Mesenchymal stem cell (in vitro differentiated cells and primary cell): ENCODE data around the gene AZI2.
A peak's percentile ranks its signal among the peaks of the same experiment; 100 is the strongest.

ENCODE experiments used
- DNase-seq: peaks from one replicate; pipeline ENCODE4 v3.0.0-alpha.2; 2013
- H2AFZ ChIP-seq: one replicate; pipeline ENCODE4 v1.6.1; 2013; ENCODE audit warnings: low read depth, mild to moderate bottlenecking, control low read depth, inconsistent platforms, low read length, moderate library complexity
- H2AK5ac ChIP-seq: 2 replicates; pipeline ENCODE4 v1.6.1; 2013; ENCODE audit warnings: low read length, moderate library complexity, mild to moderate bottlenecking, inconsistent platforms; ENCODE audit not compliant: severe bottlenecking
- H2BK120ac ChIP-seq: one replicate; pipeline ENCODE4 v1.6.1; 2013; ENCODE audit warnings: low read depth, mild to moderate bottlenecking, inconsistent platforms, low read length, moderate library complexity
- H2BK12ac ChIP-seq, 2 experiments: one replicate each; pipeline ENCODE4 v1.6.1; 2013; ENCODE audit warnings: inconsistent platforms in 2 of 2, low read length in 2 of 2, mild to moderate bottlenecking in 2 of 2, moderate library complexity in 2 of 2, control low read depth in 1 of 2
- H2BK15ac ChIP-seq: one replicate; pipeline ENCODE4 v1.6.1; 2013; ENCODE audit warnings: mild to moderate bottlenecking, low read depth, inconsistent platforms; ENCODE audit not compliant: poor library complexity, severe bottlenecking
- H2BK5ac ChIP-seq: 2 replicates; pipeline ENCODE4 v1.6.1; 2013; ENCODE audit warnings: low read depth, mild to moderate bottlenecking, low read length, control low read depth, inconsistent platforms; ENCODE audit not compliant: poor library complexity, severe bottlenecking
- H3K14ac ChIP-seq, 2 experiments: one replicate each; pipeline ENCODE4 v1.6.1; 2013; ENCODE audit warnings: inconsistent platforms in 2 of 2, low read length in 2 of 2, control low read depth in 1 of 2, mild to moderate bottlenecking in 1 of 2, moderate library complexity in 1 of 2
- H3K18ac ChIP-seq, 2 experiments: one replicate each; pipeline ENCODE4 v1.6.1; 2013; ENCODE audit warnings: inconsistent platforms in 2 of 2, low read length in 2 of 2, control low read depth in 1 of 2, low read depth in 1 of 2, mild to moderate bottlenecking in 1 of 2
- H3K23ac ChIP-seq, 2 experiments: one replicate each; pipeline ENCODE4 v1.6.1; 2013; ENCODE audit warnings: inconsistent platforms in 2 of 2, low read length in 2 of 2, mild to moderate bottlenecking in 2 of 2, moderate library complexity in 2 of 2, control low read depth in 1 of 2
- H3K27ac ChIP-seq: 2 replicates; pipeline ENCODE4 v1.5.1; 2013; ENCODE audit warnings: mild to moderate bottlenecking, moderate library complexity, low read length, control low read depth, inconsistent platforms; ENCODE audit not compliant: poor library complexity, severe bottlenecking
- H3K27me3 ChIP-seq, 2 experiments: 2 replicates each; pipeline versions ENCODE4 v1.6.1 to v1.7.0; 2013; ENCODE audit warnings: low read length in 2 of 2, mild to moderate bottlenecking in 2 of 2, moderate library complexity in 2 of 2, control low read depth in 1 of 2, inconsistent platforms in 1 of 2; ENCODE audit not compliant: control insufficient read depth in 1 of 2, insufficient read depth in 1 of 2
- H3K36me3 ChIP-seq, 2 experiments: 2 replicates each; pipeline versions ENCODE4 v1.6.1 to v1.7.0; 2013; ENCODE audit warnings: low read length in 2 of 2, control low read depth in 1 of 2, inconsistent platforms in 1 of 2, low read depth in 1 of 2, mild to moderate bottlenecking in 1 of 2; ENCODE audit not compliant: insufficient read depth in 2 of 2, control insufficient read depth in 1 of 2
- H3K4ac ChIP-seq, 2 experiments: one replicate each; pipeline ENCODE4 v1.6.1; 2013; ENCODE audit warnings: inconsistent platforms in 2 of 2, low read length in 2 of 2, mild to moderate bottlenecking in 2 of 2, moderate library complexity in 2 of 2, control low read depth in 1 of 2, low read depth in 1 of 2
- H3K4me1 ChIP-seq: 2 replicates; pipeline ENCODE4 v1.6.1; 2013; ENCODE audit warnings: low read depth, low read length, control low read depth; ENCODE audit not compliant: control insufficient read depth, insufficient read depth
- H3K4me2 ChIP-seq: 2 replicates; pipeline ENCODE4 v1.6.1; 2013; ENCODE audit warnings: low read length, mild to moderate bottlenecking, inconsistent platforms; ENCODE audit not compliant: poor library complexity, severe bottlenecking
- H3K4me3 ChIP-seq, 2 experiments: 2 replicates each; pipeline versions ENCODE4 v1.5.1 to v1.7.0; 2013; ENCODE audit warnings: low read length in 2 of 2, mild to moderate bottlenecking in 2 of 2, control low read depth in 1 of 2, low read depth in 1 of 2; ENCODE audit not compliant: insufficient read depth in 1 of 2
- H3K79me1 ChIP-seq: replicated peaks from 2 replicates; pipeline ENCODE4 v1.6.1; 2013; ENCODE audit warnings: mild to moderate bottlenecking, control low read depth, low read length, inconsistent platforms; ENCODE audit not compliant: poor library complexity, severe bottlenecking
- H3K9ac ChIP-seq: 2 replicates; pipeline ENCODE4 v1.7.0; 2013; ENCODE audit warnings: mild to moderate bottlenecking, low read length, moderate library complexity
- H3K9me3 ChIP-seq: 2 replicates; pipeline ENCODE4 v1.7.0; 2013; ENCODE audit warnings: mild to moderate bottlenecking, low read length; ENCODE audit not compliant: control insufficient read depth
- H4K8ac ChIP-seq: one replicate; pipeline ENCODE4 v1.6.1; 2013; ENCODE audit warnings: inconsistent platforms, mild to moderate bottlenecking, low read length, moderate library complexity
- H4K91ac ChIP-seq: one replicate; pipeline ENCODE4 v1.6.1; 2013; ENCODE audit warnings: mild to moderate bottlenecking, low read length, inconsistent platforms
- WGBS: methylation state at CpG from one replicate; pipeline ENCODE4 v1.1.7; 2013; ENCODE audit warnings: mixed read lengths; 5-methylcytosine and 5-hydroxymethylcytosine counted together

Gene AZI2

GRCh38 chr3:28301688-28302087 is 46.9 kb downstream of the AZI2 start:
- Histone ChIP-seq H2BK120ac (no peak overlapping the region), H3K27ac (no peak overlapping the region), H2AFZ (no peak overlapping the region), H3K4ac (no peak overlapping the region), H2BK12ac (no peak overlapping the region), H4K91ac (no peak overlapping the region), H3K36me3 (peaks cover 0 to 9% of the 10 kb centered on the region in 2 experiments), H2BK5ac (no peak overlapping the region), H3K4me3 (no peak overlapping the region), H3K27me3 (no peaks in the 10 kb centered on the region), H3K23ac (no peak overlapping the region), H3K9me3 (no peaks in the 10 kb centered on the region), H3K79me1 (peaks cover 2% of the 10 kb centered on the region), H3K9ac (no peak overlapping the region), H2BK15ac (no peak overlapping the region), H3K4me1 (no peaks in the 10 kb centered on the region), H3K14ac (no peak overlapping the region), H2AK5ac (no peak overlapping the region), H4K8ac (no peak overlapping the region), H3K4me2 (no peak overlapping the region), H3K18ac (no peak overlapping the region)
- 100% methylated on average over 1 of the region's 4 CpGs for WGBS
- no peak for DNase-seq

- Histone ChIP-seq H3K4me1 (no peaks in the 10 kb centered on the region), H3K4me2 (no peak overlapping the region), H3K79me1 (peaks cover 2% of the 10 kb centered on the region), H3K9me3 (no peaks in the 10 kb centered on the region), H3K36me3 (peaks cover 0 to 9% of the 10 kb centered on the region in 2 experiments), H3K23ac (no peak overlapping the region), H2BK12ac (no peak overlapping the region), H3K4ac (no peak overlapping the region), H3K18ac (no peak overlapping the region), H2BK5ac (no peak overlapping the region), H4K8ac (no peak overlapping the region), H2BK120ac (no peak overlapping the region), H3K14ac (no peak overlapping the region), H3K27ac (no peak overlapping the region), H4K91ac (no peak overlapping the region), H2AFZ (no peak overlapping the region), H3K27me3 (no peaks in the 10 kb centered on the region), H3K4me3 (no peak overlapping the region), H3K9ac (no peak overlapping the region), H2AK5ac (no peak overlapping the region), H2BK15ac (no peak overlapping the region)
- WGBS: 95% methylated on average over 3 of the region's 5 CpGs
- no peak for DNase-seq
Measured at GRCh38 chr3:28300345-28300962, 48.2 kb downstream of the AZI2 start.

- no peak overlapping the region for H2AK5ac ChIP-seq
- H3K79me1 ChIP-seq: peaks cover 2% of the 10 kb centered on the region
- H3K4me1 ChIP-seq: no peaks in the 10 kb centered on the region
- peaks cover 0 to 9% of the 10 kb centered on the region in 2 experiments for H3K36me3 ChIP-seq
- no peak overlapping the region for H3K4me3 ChIP-seq
- H2AFZ ChIP-seq: no peak overlapping the region
- WGBS: no CpG with 5 or more reads among the region's 1 CpG
- no peak for DNase-seq
- H4K8ac ChIP-seq: no peak overlapping the region
- H3K23ac ChIP-seq: no peak overlapping the region
- no peak overlapping the region for H3K18ac ChIP-seq
- no peak overlapping the region for H3K9ac ChIP-seq
- no peak overlapping the region for H4K91ac ChIP-seq
- no peak overlapping the region for H3K4ac ChIP-seq
- H2BK120ac ChIP-seq: no peak overlapping the region
- H3K4me2 ChIP-seq: no peak overlapping the region
- H3K9me3 ChIP-seq: no peaks in the 10 kb centered on the region
- H3K27ac ChIP-seq: no peak overlapping the region
- no peak overlapping the region for H2BK12ac ChIP-seq
- H2BK5ac ChIP-seq: no peak overlapping the region
- no peak overlapping the region for H2BK15ac ChIP-seq
- no peak overlapping the region for H3K14ac ChIP-seq
- no peaks in the 10 kb centered on the region for H3K27me3 ChIP-seq
Measured at GRCh38 chr3:28299705-28300104, 48.9 kb downstream of the AZI2 start.

- Histone ChIP-seq H2BK120ac (no peak overlapping the region), H3K27ac (no peak overlapping the region), H3K18ac (no peak overlapping the region), H2BK15ac (no peak overlapping the region), H3K9ac (peak overlapping the region; percentile 44), H3K4ac (no peak overlapping the region), H3K4me2 (no peak overlapping the region), H3K23ac (no peak overlapping the region), H3K36me3 (peaks cover 0 to 8% of the 10 kb centered on the region in 2 experiments), H3K9me3 (peaks cover under 1% of the 10 kb centered on the region), H3K79me1 (peaks cover 3% of the 10 kb centered on the region), H3K14ac (no peak overlapping the region), H2AK5ac (no peak overlapping the region), H2BK5ac (no peak overlapping the region), H4K91ac (no peak overlapping the region), H3K4me1 (no peaks in the 10 kb centered on the region), H2BK12ac (no peak overlapping the region), H3K27me3 (no peaks in the 10 kb centered on the region), H4K8ac (no peak overlapping the region), H2AFZ (no peak overlapping the region), H3K4me3 (peak overlapping the region in 1 of 2 experiments; percentile 50)
- DNase-seq: peak; percentile 10
Measured at GRCh38 chr3:28295898-28296490, 52.6 kb downstream of the AZI2 start.
